ENCODE measurements around the gene TRDMT1. TPM values are rescaled to one million over a fixed set of nuclear protein-coding genes. Genes with fewer than 3 reads are reported as not detected.

Gene TRDMT1
- total RNA-seq, 1 experiment from 2014 or later = 20.2 TPM

DNA sequence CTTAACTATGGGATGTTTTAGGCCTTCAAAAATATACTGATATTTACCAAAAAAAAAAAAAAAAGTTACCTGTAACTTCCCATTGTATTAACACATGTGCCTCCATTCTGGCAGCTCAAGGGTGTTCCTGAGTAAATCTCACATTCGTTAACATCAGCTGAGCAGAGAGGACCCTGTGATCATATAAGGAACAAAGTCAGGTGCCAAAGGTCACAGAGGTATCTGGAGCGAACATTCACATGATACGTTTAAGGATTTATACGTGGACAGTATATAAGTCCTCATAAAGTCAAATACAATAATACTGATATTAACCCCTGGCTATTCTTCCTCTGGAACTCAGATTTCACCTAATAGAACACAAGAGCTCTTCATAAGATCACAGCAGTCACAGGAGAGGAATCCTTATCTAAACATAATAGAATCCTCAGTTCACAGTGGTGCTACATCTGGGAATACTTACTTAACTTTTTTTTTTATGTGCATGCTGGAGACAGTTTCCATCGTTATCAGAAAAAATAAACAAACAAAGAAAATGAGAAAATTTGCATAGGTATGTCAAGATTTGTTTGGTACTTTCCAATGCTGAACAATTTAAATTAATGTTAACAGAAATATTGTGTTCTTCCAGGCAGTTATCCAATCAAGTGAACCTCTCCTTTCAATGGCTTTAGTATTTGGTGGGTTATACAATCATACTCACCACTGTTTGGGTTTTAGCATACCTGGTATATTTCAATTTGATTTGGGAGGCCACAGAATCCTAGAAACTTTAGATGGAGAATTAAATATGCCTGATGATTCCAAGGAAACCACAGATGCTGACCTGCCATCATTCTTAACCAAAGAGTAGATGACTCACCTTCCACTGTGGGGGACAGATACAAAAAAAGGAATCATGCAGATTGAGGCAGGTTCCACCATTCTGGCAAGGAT lies 78.5 kb downstream of the TRDMT1 start:
- Histone ChIP-seq H3K9ac (ENCODE audit: extremely low read depth, insufficient read length, low read length) (no peak overlapping the region), H2BK20ac (ENCODE audit: low read depth, low read length, poor library complexity, severe bottlenecking) (no peak overlapping the region)
- TF ChIP-seq, protein P1, sequence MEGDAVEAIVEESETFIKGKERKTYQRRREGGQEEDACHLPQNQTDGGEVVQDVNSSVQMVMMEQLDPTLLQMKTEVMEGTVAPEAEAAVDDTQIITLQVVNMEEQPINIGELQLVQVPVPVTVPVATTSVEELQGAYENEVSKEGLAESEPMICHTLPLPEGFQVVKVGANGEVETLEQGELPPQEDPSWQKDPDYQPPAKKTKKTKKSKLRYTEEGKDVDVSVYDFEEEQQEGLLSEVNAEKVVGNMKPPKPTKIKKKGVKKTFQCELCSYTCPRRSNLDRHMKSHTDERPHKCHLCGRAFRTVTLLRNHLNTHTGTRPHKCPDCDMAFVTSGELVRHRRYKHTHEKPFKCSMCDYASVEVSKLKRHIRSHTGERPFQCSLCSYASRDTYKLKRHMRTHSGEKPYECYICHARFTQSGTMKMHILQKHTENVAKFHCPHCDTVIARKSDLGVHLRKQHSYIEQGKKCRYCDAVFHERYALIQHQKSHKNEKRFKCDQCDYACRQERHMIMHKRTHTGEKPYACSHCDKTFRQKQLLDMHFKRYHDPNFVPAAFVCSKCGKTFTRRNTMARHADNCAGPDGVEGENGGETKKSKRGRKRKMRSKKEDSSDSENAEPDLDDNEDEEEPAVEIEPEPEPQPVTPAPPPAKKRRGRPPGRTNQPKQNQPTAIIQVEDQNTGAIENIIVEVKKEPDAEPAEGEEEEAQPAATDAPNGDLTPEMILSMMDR (conservative IDR thresholded peaks at IDR 0.05) = no peak

More for the DNA sequence above, 78.5 kb downstream of the TRDMT1 start:
- no peak overlapping the region for H3K14ac ChIP-seq (ENCODE audit: insufficient read depth, low read length)
- no peaks in the 10 kb centered on the region for H3K9me3 Mint-ChIP-seq
- no peak overlapping the region for H2AK5ac ChIP-seq (ENCODE audit: insufficient read length, low read length)
- H3K4me1 Mint-ChIP-seq = peaks cover 14 to 16% of the 10 kb centered on the region in 2 experiments
- H3K4me3 Mint-ChIP-seq = no peak overlapping the region
- H3K4ac ChIP-seq (ENCODE audit: low read depth, low read length) = no peak overlapping the region
- no peak for DNase-seq
- peak overlapping the region; percentile 44 for H3K18ac ChIP-seq (ENCODE audit: insufficient read length, low read depth, low read length)
- no peak overlapping the region for H2BK5ac ChIP-seq (ENCODE audit: insufficient read length, low read length)
- H2BK15ac ChIP-seq (ENCODE audit: low read depth, low read length) = no peak overlapping the region
- H3K27ac Mint-ChIP-seq = peak overlapping the region in 2 of 3 experiments; percentile 5 to 74; a peak in 1 of 7 replicates
- no peak overlapping the region for H4K8ac ChIP-seq (replicated peaks; ENCODE audit: insufficient read length, low read depth, low read length)
- H3K23ac ChIP-seq (ENCODE audit: insufficient read length, low read depth, low read length) = no peak overlapping the region
- WGBS (ENCODE audit: extremely low coverage, insufficient read length, low lambda C conversion rate) = no CpG with 5 or more reads among the region's 5 CpGs
- no peaks in the 10 kb centered on the region for H3K79me2 ChIP-seq (ENCODE audit: insufficient read depth, low read length)
- H3K36me3 Mint-ChIP-seq (ENCODE audit: insufficient read depth in 1 of 3, low read depth in 3 of 3) = no peaks in the 10 kb centered on the region
- H3K4me1 ChIP-seq (ENCODE audit: insufficient read depth, low read length) = no peaks in the 10 kb centered on the region; the same call in 1 of the 2 replicates
- H4K20me1 ChIP-seq (ENCODE audit: control insufficient read depth, insufficient read depth, insufficient read length) = no peaks in the 10 kb centered on the region
- no peak overlapping the region for H4K91ac ChIP-seq (ENCODE audit: insufficient read length, low read depth, low read length)
- H3K56ac ChIP-seq (ENCODE audit: insufficient read length, low read depth, low read length) = no peak overlapping the region
- H3K27me3 ChIP-seq (ENCODE audit: insufficient read depth, low read length) = no peaks in the 10 kb centered on the region
- H3K4me2 ChIP-seq (ENCODE audit: insufficient read depth, insufficient read length, low read length) = no peak overlapping the region
- no peak overlapping the region for H2AFZ ChIP-seq (ENCODE audit: low read length)
- H2BK12ac ChIP-seq (ENCODE audit: insufficient read length, low read depth, low read length) = no peak overlapping the region
- H3K79me1 ChIP-seq (ENCODE audit: insufficient read depth, low read depth, low read length, poor library complexity, severe bottlenecking) = no peaks in the 10 kb centered on the region
- no peak overlapping the region for H3K27ac ChIP-seq (ENCODE audit: insufficient read length, low read depth, low read length)
- no peak overlapping the region for H2BK120ac ChIP-seq (ENCODE audit: low read depth, low read length, poor library complexity, severe bottlenecking)
- no peak overlapping the region for H3T11ph ChIP-seq (ENCODE audit: low read length)
- H3K9me3 ChIP-seq (ENCODE audit: control insufficient read depth, low read depth, low read length) = no peaks in the 10 kb centered on the region
- H4K5ac ChIP-seq (ENCODE audit: insufficient read length, low read depth, low read length) = no peak overlapping the region
- no peaks in the 10 kb centered on the region for H3K27me3 Mint-ChIP-seq (ENCODE audit: low read depth)
- H3K23me2 ChIP-seq (ENCODE audit: insufficient read length, low read depth, low read length, poor library complexity, severe bottlenecking) = no peaks in the 10 kb centered on the region

Data from H9 (cell line).